ENCODE results near the gene KCND2. TPM values are rescaled to one million over a fixed set of nuclear protein-coding genes. Genes with fewer than 3 reads are reported as not detected.
"Not testable (repeated sequence)": the region's sequence is repeated elsewhere in the genome, so short reads cannot be mapped to it uniquely, and the experiment has no call there.

KCND2 gene
- polyA plus RNA-seq (2012; ENCODE audit: missing spikeins), result 1.3 TPM

- TF ChIP-seq TAF1 (IDR thresholded peaks at IDR 0.05; ENCODE audit: borderline replicate concordance, low read depth, low read length) (no peak), POLR2AphosphoS5 (IDR thresholded peaks at IDR 0.05; ENCODE audit: low read depth, low read length) (no peak), POLR2A (IDR thresholded peaks at IDR 0.05; ENCODE audit: low read depth, low read length) (no peak)
- no peak for DNase-seq (ENCODE audit: insufficient read length)
- peak; percentile 68 for FAIRE-seq
These were observed at the start of gene KCND2 for GRCh38 chr7:120272701-120273475. KCND2 (plus strand) TSS chr7:120273175.

GRCh38 chr7:120226188-120226587, 46.8 kb upstream of the KCND2 start:
- no peak for FAIRE-seq
- TF ChIP-seq TAF1 (IDR thresholded peaks at IDR 0.05; ENCODE audit: borderline replicate concordance, low read depth, low read length) (no peak), POLR2A (IDR thresholded peaks at IDR 0.05; ENCODE audit: low read depth, low read length) (no peak), POLR2AphosphoS5 (IDR thresholded peaks at IDR 0.05; ENCODE audit: low read depth, low read length) (no peak)
- no peak for DNase-seq (ENCODE audit: insufficient read length)

GRCh38 chr7:120227255-120227654, 45.7 kb upstream of the KCND2 start:
- DNase-seq (ENCODE audit: insufficient read length), result no peak
- no peak for FAIRE-seq
- no peak for TF ChIP-seq POLR2AphosphoS5 (IDR thresholded peaks at IDR 0.05; ENCODE audit: low read depth, low read length)
- TF ChIP-seq TAF1 (IDR thresholded peaks at IDR 0.05; ENCODE audit: borderline replicate concordance, low read depth, low read length), result no peak
- no peak for TF ChIP-seq POLR2A (IDR thresholded peaks at IDR 0.05; ENCODE audit: low read depth, low read length)

GRCh38 chr7:120229084-120229483, 43.9 kb upstream of the KCND2 start:
- TF ChIP-seq TAF1 (IDR thresholded peaks at IDR 0.05; ENCODE audit: borderline replicate concordance, low read depth, low read length) (no peak), POLR2A (IDR thresholded peaks at IDR 0.05; ENCODE audit: low read depth, low read length) (no peak), POLR2AphosphoS5 (IDR thresholded peaks at IDR 0.05; ENCODE audit: low read depth, low read length) (no peak)
- DNase-seq (ENCODE audit: insufficient read length) (no peak), FAIRE-seq (no peak)

- FAIRE-seq (no peak), DNase-seq (ENCODE audit: insufficient read length) (no peak)
- TF ChIP-seq POLR2A (IDR thresholded peaks at IDR 0.05; ENCODE audit: low read depth, low read length) (no peak), TAF1 (IDR thresholded peaks at IDR 0.05; ENCODE audit: borderline replicate concordance, low read depth, low read length) (no peak), POLR2AphosphoS5 (IDR thresholded peaks at IDR 0.05; ENCODE audit: low read depth, low read length) (no peak)
These were observed 39.6 kb upstream of the KCND2 start for GRCh38 chr7:120233338-120233737.

- not testable (repeated sequence) for DNase-seq (ENCODE audit: insufficient read length); FAIRE-seq
These were observed 32.6 kb upstream of the KCND2 start for GRCh38 chr7:120240350-120240749.

GRCh38 chr7:120241973-120242372, 31.0 kb upstream of the KCND2 start:
- FAIRE-seq, result peak; percentile 58
- TF ChIP-seq POLR2A (IDR thresholded peaks at IDR 0.05; ENCODE audit: low read depth, low read length), result no peak
- no peak for TF ChIP-seq TAF1 (IDR thresholded peaks at IDR 0.05; ENCODE audit: borderline replicate concordance, low read depth, low read length)
- TF ChIP-seq POLR2AphosphoS5 (IDR thresholded peaks at IDR 0.05; ENCODE audit: low read depth, low read length), result no peak
- DNase-seq (ENCODE audit: insufficient read length), result no peak

GRCh38 chr7:120254845-120255244, 18.1 kb upstream of the KCND2 start:
- no peak for DNase-seq (ENCODE audit: insufficient read length)
- FAIRE-seq, result no peak

GRCh38 chr7:120256344-120257070, 16.5 kb upstream of the KCND2 start:
- DNase-seq (ENCODE audit: insufficient read length), result no peak
- no peak for FAIRE-seq
- TF ChIP-seq TAF1 (IDR thresholded peaks at IDR 0.05; ENCODE audit: borderline replicate concordance, low read depth, low read length) (no peak), POLR2AphosphoS5 (IDR thresholded peaks at IDR 0.05; ENCODE audit: low read depth, low read length) (no peak), POLR2A (IDR thresholded peaks at IDR 0.05; ENCODE audit: low read depth, low read length) (no peak)

More at GRCh38 chr7:120254845-120255244, 18.1 kb upstream of the KCND2 start:
- TF ChIP-seq POLR2A (IDR thresholded peaks at IDR 0.05; ENCODE audit: low read depth, low read length), result no peak
- TF ChIP-seq POLR2AphosphoS5 (IDR thresholded peaks at IDR 0.05; ENCODE audit: low read depth, low read length), result no peak
- no peak for TF ChIP-seq TAF1 (IDR thresholded peaks at IDR 0.05; ENCODE audit: borderline replicate concordance, low read depth, low read length)

- FAIRE-seq (no peak), DNase-seq (ENCODE audit: insufficient read length) (no peak)
- TF ChIP-seq POLR2A (IDR thresholded peaks at IDR 0.05; ENCODE audit: low read depth, low read length), result no peak
- TF ChIP-seq TAF1 (IDR thresholded peaks at IDR 0.05; ENCODE audit: borderline replicate concordance, low read depth, low read length), result no peak
- TF ChIP-seq POLR2AphosphoS5 (IDR thresholded peaks at IDR 0.05; ENCODE audit: low read depth, low read length), result no peak
These were observed 13.6 kb upstream of the KCND2 start for GRCh38 chr7:120259386-120259785.

- peak; percentile 38 for FAIRE-seq
- no peak for DNase-seq (ENCODE audit: insufficient read length)
- TF ChIP-seq POLR2A (IDR thresholded peaks at IDR 0.05; ENCODE audit: low read depth, low read length) (no peak), POLR2AphosphoS5 (IDR thresholded peaks at IDR 0.05; ENCODE audit: low read depth, low read length) (no peak), TAF1 (IDR thresholded peaks at IDR 0.05; ENCODE audit: borderline replicate concordance, low read depth, low read length) (no peak)
These were observed 12.9 kb upstream of the KCND2 start for GRCh38 chr7:120260111-120260510.

GRCh38 chr7:120272261-120272660, 714 bp upstream of the KCND2 start:
- DNase-seq (ENCODE audit: insufficient read length) (peak; percentile 23), FAIRE-seq (peak; percentile 78)
- TF ChIP-seq TAF1 (IDR thresholded peaks at IDR 0.05; ENCODE audit: borderline replicate concordance, low read depth, low read length) (no peak), POLR2A (IDR thresholded peaks at IDR 0.05; ENCODE audit: low read depth, low read length) (no peak), POLR2AphosphoS5 (IDR thresholded peaks at IDR 0.05; ENCODE audit: low read depth, low read length) (no peak)
